Activated CD4-positive, alpha-beta T cell treated with anti-CD3 and anti-CD28 coated beads, Interleukin-2, Interleukin-4, amounts not matched to agents 100 ng/mL and 50 ng/mL, durations not matched to agents 16 hours and 8 hours (primary cell): ENCODE data around the gene LPIN2.
A peak's percentile ranks its signal among the peaks of the same experiment; 100 is the strongest.

Source experiments
- DNase-seq: peaks from one replicate; pipeline ENCODE4 v3.0.0-alpha.2; 2020; ENCODE audit warnings: low spot score

LPIN2 gene

DNA sequence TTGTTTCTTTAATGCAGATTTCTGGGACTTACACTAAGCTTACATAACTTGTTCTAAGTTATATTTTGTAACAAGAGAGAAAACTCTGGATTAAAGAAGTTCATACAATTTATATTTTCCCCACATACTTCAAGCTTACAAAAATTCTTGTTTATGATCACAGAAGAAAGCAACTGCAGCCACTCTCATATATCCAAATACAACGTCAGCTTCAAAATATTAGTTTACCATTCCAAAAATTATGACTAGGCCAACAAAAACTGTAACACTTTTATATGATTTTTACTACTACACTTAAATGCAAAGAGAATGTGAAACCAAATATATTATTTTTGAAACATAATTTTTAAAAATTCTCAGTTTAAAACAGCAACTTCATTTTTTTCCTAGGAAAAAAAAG, 30.9 kb downstream of the LPIN2 start:
- DNase-seq: no peak

DNA sequence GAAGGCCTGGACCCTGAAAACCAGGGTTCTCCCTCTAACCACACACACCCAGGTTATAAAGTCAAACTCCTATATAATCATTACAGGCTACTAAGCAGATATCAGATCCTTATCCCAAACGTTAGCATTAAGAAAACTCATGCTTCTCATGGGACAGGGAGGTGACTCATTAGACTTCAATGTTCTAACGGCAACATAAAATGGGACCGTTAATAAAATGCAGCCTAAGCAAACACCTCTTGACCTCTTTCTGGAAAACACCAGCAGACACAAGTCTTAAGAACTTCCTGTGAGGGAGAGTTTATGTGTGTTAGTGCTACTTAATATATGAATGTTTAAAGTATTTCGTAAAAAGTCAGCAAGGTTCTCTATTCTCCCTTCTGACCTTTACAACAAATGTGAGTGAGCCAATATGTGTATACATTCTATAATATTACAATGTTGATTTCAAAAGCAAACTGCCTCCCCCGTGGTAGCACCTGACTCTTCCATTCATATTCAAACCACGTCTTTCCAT, 31.7 kb downstream of the LPIN2 start:
- no peak for DNase-seq

DNA sequence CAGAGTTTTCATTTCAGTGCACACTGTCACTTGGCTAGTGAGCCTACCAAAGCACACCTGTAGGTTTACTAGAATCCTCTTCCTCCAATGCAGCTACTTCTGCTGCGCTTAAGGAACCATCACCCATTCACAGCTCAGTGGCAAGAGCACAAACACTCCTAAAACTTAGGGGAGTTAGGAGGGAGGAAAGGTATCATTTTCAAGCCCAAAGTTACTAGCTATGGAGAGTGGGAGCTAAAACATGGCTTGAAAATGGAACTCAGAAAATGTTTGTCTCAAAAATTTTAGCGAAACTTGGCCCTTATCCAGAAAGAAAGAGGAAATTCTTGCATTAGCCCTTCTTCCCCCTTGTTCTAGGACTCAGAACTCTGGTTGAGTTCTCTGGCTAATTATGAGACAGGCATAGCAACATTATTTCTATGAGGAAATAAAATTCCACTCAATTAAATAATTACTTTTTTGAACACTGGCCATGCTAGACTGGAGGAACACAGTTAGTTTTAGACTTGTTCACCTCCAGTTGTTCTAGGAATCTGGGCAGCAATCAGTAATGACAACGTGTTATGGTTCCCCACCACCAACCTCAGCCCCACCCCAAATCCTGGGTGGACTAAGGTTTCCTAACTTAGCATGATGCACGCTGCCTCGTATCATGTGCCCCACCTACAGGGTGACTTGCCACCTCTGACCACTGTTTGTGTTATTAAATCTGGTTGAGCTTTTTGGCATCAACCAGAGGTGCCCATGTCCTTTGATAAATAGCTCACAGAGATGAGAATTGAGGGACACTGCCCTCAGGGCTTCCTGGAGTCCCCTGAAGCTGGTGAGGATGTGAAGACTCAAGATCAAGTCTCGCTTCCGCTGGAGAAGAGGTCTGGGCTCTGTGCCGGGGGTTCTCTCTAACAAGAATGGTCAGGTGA, 32.8 kb downstream of the LPIN2 start:
- DNase-seq: no peak

DNA sequence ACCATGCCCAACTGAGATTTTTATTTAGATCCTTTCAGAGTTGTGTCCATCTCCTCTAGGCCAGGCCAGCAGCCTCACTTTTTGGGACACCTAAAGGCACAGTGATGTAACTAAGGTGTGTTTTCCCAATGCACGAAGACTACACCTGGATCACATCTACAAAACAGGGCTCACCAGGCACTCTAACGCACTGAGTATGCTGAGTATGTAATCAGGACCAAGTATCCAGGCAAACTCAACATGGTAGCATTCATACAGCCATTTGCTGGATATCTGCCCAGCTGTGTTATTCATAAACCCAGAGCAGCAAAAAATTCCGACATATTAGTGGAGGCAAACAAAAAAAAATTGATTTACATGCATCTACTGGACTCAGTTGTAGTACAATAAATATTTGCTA, 33.8 kb downstream of the LPIN2 start:
- no peak for DNase-seq

DNA sequence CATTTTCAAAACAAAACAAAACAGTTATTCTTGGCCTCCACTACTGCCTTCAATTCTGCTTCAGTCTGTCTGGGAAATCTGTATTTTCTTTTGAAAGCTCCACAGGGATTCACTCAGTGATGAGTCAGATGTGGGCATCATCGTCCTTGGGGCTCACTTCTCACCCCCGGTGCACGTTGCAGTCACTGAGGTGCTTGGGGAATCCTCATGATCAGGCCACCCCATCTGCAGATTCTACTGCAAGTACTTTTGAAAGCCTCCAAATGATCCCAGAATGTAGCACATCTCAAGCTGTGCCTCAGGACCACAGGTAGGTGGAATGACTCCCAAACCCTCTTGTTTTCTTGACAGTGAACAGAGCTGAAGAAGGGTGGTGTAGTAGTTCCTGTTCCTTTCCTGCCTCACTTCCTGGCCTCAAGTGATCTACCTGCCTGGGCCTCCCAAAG, 34.3 kb downstream of the LPIN2 start:
- no peak for DNase-seq

DNA sequence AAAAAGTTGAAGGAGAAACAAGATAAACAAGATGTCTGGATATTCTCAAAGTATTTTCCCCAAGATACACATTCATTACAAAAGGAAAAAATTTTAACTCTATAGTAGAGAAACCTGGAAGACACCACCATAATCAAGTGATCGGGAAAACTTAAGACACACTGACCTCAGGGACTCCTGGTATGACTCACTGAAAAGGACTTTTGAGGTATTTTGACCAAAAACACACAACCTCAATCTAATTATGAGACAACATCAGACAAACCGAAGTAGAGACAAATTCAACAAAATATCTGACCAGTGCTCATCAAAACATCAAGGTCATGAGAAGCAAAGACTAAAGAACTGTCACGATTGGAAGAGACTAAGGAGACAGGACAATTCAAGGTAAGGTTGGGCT, 34.7 kb downstream of the LPIN2 start:
- DNase-seq: peak; percentile 74

DNA sequence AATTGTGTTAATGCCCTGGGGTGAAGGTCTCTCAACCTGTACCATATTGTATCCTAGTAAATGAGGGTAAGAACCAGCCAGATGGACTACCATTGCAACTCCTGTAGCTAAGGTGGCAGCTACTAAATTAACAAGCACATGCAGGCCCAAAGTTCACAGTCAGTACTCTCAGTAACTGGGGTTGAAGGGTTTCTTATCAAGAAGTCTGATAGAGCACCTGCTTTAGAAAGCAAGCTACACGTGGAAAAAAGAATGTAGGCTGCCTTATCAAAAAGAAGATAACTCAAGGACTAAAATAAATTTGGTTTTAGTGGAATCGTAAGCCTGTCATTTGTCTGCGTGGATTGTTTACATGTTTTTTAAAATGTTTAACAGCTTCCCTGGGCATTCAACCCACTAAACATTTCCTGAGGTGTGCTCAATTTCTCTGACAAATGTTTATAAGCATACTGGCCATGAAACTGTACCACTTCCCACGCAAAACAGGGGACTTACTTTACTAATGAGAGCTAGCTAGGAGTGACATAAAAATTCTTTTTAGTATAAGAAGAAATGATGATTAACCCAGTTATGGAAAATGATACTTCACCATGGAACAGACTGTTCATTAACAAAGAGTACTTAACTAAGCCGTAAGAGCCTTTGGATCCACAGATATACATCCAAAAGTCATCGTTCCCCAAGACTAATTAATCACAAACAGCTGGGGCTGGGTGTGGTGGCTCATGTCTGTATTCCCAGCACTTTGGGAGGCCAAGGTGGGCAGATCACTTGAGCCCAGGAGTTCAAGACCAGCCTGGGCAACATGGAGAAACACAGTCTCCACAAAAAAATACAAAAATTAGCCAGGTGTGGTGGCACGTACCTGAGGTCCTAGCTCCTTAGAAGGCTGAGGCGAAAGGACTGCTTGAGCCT, 36.5 kb downstream of the LPIN2 start:
- DNase-seq: no peak

DNA sequence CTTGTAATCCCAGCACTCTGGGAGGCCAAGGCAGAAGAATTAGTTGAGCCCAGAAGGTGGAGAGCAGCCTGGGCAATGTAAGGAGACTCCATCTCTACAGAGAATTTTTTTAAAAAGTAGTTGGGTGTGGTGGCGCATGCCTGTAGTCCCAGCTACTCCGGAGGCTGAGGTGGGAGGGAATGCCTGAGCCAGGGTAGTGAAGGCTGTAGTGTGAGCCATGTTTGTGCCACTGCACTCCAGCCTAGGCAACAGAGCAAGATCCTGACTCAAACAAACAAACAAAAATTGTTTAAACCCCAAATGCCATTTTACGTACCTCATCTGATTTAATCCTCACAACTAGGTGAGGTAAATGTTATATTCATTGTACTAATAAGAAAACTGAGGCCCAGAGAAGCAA, 38.2 kb downstream of the LPIN2 start:
- no peak for DNase-seq

DNA sequence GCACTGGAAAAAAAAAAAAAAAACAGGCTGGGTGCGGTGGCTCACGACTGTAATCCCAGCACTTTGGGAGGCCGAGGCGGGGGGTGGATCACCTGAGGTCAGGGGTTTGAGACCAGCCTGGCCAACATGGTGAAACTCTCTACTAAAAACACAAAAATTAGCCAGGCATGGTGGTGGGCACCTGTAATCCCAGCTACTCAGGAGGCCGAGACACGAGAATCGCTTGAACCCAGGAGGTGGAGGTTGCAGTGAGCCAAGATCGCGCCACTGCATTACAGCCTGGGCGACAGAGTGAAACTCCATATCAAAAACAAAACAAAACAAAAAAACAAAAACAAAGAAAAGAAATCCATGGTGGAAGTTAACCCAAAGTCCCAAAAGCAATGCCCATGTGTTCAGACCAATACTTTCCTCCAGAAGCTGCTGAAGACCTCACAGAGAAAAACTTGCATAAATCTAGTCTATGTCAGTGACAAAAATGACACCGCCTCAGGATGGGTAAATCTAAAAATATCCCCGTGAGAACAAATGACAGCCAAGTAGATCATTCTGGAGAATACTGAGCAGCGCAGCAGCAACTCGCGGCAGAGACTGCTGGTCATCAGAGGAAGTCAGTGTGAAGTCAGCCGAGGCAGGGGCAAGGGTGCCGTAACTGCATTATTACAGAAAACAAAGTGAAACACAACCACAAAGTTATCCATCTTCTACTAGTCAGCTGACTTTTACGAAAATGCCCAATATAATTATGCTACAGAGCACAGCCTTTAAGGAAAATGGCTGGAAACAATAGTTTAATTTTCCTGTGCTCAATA, 41.0 kb downstream of the LPIN2 start:
- DNase-seq: peak; percentile 76

DNA sequence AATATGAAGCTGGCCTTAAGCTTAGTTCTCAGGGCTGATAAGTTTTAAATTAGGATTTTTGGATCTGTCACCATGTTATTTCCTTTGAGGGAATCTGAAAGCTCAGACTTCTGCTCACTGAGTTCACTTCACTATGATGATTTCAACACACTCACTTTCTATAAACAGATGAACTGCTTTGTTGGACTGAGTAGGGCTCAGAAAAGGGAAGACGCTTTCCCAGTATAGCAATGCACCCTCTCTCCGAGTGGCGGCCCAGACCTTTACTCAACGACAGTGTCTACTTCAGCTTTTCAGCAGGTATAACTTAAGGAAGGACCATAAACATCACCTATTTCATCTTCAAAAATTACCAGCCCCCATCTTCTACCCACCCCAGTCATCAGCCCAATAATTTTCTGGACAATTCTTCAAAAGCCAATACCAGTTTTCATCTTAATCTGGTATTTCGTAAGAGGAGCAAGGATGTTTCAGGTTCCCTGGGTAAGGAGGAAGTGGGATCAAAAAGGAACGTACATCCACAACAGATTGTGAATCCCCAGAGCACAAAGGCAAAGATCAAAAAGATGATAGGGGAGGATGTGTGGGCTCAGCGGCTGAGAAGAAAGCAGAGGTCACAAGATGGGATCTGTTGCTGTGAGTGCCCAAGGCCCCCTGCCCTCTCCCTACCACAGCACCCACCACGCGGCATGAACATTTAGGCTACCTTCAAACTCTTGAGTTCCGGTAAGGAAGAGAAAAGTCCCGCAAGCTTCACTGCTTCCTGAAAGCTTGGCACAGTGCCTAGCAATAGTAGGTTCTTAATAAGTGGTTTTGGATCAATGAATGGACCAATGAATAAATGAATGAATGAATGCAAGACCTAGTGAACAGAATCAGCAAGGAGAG, 41.9 kb downstream of the LPIN2 start:
- no peak for DNase-seq

DNA sequence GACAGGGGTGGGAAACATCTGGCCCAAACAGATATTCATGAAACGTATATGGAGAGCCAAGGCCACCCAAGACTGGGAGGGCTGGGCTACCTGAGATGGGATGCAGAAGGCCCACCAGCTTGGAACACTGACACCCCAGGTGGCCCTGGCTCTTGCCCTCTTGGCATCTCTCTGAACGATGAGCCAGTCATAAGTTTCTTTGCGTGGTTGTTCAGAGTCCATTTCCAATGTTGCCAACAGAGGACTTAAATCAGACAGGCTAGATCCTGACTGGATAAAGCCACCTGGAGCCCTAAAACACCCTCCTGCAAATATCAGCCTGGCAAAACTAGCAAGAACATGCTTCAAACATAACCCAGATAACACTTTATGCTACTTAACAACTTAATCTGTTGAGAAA, 42.6 kb downstream of the LPIN2 start:
- no peak for DNase-seq

DNA sequence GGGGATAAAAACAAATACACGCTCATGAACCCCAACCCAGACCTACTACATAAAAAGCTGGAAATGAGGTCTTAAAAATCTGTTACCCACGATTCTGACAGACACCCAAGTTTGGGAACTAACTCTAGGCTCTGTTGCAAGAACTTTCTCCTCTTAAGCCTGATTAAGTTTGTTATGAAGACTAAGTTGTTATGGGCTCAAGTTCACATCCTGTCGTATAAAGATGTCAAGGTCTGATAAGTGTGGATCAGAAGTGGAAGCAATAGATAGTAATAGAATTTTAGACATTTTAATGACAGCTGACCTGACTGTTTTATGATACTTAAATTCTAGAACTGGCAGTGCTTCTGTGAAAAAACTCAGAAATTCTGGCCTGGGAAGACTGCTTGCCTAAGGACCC, 43.2 kb downstream of the LPIN2 start:
- no peak for DNase-seq

DNA sequence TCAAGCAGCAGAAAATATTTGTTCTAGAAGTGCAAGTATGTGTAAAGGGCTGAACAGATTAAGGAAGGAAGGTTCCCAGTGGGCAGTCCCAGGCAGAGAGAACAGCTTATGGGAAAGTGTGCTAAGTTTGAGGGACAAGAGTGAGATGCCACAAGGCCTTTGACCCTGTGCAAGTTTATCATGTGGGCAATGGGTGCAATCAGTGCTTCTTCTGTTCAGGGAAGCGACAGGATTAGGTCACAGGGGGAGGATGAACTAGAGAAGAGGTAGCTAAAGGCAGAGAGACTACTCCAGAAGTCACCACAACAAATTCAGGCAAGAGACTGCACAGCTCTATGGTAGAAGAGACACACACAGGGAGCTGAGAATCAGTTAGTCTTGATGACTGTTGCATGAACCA, 44.3 kb downstream of the LPIN2 start:
- DNase-seq: no peak

DNA sequence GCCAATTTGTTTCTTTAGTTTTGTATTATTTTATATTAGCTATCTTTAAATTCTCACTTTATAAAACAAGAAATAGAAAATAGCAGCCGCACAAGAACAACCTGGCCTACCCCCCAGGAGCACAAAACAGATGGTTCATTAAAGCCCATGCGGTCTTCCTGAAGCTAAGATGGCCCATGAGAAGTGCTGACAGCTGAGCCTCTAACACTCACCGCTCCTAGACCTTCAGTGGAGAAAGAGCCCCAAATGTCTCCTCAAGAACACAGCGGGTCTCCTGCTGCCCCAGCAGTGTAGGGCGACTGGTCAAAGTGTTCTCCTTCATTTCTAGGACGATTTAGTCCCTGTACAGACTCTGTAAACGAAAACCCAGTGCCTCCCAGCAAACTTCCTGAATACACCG, 45.1 kb downstream of the LPIN2 start:
- DNase-seq: no peak

DNA sequence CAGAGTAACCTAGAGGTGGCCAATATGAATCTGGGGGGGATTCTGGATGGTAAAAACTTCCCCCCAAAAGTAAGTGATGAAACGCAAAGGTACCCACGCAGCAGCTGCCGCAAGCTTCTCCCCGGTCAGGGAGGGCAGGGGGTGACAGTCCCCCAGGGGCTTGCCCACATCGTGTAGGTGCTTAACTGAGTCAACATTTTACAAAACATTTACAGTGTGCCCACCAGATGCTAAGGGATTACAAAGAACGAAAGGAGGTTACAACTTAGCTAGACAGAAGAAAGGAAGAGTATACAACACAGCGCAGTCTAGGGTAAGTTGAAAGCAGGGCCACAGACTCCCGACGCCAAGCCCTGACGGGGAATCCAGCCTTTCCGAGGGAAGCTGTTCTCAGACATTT, 45.6 kb downstream of the LPIN2 start:
- DNase-seq: no peak

DNA sequence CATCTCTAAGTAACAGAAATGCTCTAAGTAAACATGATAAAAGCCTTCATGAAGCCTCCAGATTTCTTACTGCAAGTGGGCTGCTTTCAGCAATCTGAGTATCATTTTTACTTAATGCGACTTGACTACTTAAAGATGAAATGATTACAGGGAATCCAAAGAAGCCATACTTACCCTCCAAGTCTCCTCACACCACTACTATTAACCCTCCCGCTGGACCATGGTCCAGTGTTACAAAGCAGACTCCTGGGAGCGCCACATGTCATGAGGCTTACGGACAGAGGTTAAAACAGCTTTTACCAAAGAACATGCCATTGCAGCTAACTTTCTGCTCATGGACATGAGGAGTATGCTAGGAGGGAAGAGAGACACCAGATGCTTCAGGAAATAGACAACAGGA, 46.4 kb downstream of the LPIN2 start:
- DNase-seq: no peak

DNA sequence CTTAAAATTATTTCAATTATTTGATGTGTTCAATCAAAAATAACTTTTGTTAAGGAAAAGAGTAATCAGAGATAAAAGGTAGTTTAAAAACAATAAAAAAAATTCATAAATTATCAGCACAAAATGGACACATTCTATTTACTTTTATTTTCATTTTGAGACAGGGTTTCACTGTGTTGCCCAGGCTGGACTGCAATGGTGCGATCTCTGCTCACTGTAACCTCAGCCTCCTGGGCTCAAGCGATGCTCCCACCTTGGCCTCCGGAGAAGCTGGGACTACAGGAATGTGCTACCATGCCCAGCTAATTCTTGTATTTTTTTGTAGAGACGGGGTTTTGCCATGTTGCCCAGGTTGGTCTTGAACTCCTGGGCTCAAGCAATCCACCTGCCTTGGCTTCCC, 47.1 kb downstream of the LPIN2 start:
- DNase-seq: no peak

DNA sequence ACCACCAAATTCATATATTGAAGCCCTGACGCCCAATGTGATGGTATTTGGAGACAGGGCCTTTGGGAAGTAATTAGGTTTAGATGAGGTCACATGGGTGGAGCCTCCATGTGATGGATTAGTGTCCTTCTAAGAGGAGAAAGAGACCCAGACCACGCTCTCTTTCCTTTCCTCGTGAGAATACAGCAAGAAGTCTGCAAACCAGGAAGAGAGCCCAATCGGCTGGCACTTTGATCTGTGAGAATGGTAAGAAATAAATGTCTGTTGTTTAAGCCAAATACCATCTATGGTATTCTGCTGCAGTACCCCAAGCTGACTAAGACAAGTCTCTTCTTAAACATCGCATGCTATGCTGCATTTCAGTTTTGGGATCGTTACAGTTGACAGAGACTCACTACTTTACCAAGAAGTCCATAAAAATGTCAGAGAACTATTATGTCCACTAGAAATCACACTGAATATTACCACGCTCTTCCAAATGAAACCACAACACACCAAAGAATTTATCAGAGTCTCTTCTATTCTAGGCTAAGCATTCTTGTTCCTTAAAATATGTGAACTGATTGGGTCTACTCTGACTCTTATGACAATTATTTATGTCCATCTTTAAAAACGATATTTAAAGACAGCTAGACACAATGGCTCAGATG, 48.5 kb downstream of the LPIN2 start:
- DNase-seq: no peak
